HG03196 (cell line): ENCODE measurements around the gene LSM11.

ENCODE experiments used
- ATAC-seq: cut with Tn5 transposase; IDR thresholded peaks from one replicate; pipeline ENCODE4 v1.9.1; 2021; ENCODE audit not compliant: unreplicated experiment

The LSM11 gene

DNA sequence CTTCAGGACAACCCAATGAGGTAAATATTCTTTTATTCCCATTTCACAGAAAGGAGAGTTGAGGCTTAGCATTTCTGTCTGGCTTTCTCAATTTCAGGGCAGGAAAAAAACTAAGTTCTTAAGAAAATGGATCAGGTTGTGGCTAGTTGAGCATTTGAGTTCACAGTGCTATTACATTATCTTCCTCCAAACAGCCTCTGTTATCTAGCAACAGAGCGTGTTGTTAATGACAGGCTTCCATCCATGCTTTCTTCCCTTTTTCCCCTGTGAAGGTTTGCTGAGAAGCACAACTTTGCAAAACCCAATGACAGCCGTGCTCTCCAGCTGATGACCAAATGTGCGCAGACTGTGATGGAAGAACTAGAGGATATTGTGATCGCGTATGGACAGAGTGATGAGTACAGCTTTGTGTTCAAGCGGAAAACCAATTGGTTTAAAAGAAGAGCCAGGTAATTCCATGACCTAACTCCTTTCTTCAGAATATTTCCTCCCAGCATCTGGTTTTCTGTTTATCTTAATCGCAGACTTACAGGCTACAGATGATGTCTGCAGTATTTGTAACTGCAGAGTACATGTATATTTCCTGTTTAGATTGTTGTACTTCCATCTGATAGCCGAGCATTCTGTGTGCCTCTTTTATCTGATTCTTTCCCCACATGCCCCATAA, 10.8 kb upstream of the LSM11 start:
- ATAC-seq, result no peak

DNA sequence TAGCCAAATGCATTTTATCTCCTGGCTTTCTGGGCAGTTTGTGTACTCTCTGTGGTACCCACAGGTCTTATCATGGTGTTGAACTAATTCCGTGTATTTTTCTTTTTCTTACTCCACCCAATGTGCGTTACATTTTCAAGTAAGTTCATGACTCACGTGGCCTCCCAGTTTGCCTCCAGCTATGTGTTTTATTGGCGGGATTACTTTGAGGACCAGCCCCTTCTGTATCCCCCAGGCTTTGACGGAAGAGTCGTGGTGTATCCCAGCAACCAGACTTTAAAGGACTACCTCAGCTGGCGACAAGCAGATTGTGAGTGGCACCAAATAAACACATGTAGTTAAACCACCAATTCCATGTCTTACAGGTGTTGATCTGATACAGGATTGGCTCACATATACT, 9.1 kb upstream of the LSM11 start:
- no peak for ATAC-seq

DNA sequence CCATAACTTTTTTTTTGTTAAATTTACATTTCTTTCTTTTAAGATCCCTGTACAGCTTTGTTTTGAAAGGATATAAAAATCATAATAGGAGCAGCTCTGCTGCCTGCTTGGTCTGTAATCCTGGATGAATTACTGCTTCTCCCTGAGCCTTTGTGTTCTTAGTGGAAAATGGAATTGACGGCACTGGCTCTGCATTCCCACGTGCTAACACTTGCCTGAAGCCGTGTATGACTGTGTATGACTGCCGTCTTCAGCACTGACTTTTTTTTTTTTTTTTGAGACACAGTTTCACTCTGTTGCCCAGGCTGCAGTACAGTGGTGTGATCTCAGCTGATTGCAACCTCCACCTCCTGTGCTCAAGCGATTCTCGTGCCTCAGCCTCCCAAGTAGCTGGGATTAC, 7.5 kb upstream of the LSM11 start:
- no peak for ATAC-seq

DNA sequence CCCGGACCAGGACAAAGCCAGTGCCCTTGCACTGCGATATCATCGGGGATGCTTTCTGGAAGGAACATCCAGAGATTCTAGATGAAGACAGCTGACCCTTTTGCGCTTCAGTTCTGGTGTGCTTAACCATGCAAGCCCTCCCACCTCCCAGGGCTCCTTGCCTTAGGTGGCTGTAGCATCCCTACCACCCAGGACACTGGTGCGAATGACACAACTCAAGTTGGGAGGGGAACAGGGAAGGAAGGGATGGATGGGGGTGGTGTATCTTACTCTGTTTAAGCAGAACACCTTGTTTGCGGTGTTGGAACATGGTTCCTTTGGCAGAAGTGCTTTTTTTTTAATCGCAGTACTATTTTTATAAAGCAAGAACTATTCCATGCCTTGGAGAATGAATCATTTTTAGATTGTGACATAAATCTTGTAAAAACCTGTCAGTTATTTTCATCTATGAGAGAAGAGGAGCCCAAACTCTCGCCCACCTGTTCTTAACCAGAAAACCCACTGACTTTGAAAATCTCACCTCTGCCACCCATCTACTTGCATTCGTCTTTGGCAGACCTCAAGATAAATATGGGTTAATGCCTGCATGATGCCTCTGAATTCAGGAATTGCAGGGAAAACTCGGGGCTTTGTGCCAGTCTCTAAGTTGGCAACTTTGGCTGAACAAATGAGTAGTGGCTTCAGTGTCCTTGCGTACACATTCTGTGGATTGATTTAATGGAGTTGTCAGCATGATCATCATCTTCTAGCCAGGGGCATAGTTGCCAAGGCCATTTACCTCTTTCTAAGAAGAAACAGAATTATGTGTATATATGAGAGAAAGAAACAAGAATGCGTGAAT, 3.9 kb upstream of the LSM11 start:
- ATAC-seq, result no peak

DNA sequence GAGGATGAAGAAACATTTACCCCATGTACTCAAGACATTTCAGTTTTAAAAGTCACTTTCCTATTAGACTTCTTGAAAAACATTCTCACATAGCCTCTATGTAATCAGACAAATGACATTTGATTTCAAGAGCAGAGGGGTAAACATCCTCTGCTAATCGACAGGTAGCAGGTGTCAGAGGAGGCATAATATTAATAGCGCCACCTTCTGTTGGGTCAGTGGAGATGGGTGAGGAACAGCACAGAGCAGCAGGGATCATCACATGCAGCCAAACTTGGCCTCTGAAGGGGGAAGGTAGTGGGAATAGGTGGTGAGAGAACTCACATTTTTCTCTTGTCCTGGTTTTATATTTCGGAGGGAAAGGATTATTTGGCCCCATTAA, 3.3 kb upstream of the LSM11 start:
- ATAC-seq, result no peak

DNA sequence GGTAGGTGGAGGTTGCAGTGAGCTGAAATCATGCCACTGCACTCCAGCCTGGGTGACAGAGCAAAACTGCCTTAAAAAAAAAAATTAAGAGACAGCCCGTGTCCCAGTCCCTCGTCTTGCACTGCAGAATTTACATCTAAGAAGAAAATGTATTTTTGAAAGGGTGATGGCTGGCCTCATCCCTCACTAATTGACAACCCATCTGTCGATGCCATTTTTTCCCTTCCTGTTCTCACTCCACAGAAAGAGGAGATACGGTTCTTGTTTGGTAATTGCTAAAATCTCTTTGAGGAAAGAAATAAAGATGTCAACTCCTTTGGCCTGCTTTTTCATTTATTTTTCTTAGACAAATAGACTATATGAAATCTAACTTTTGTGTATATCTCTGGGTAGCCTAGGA, 2.4 kb upstream of the LSM11 start:
- no peak for ATAC-seq

DNA sequence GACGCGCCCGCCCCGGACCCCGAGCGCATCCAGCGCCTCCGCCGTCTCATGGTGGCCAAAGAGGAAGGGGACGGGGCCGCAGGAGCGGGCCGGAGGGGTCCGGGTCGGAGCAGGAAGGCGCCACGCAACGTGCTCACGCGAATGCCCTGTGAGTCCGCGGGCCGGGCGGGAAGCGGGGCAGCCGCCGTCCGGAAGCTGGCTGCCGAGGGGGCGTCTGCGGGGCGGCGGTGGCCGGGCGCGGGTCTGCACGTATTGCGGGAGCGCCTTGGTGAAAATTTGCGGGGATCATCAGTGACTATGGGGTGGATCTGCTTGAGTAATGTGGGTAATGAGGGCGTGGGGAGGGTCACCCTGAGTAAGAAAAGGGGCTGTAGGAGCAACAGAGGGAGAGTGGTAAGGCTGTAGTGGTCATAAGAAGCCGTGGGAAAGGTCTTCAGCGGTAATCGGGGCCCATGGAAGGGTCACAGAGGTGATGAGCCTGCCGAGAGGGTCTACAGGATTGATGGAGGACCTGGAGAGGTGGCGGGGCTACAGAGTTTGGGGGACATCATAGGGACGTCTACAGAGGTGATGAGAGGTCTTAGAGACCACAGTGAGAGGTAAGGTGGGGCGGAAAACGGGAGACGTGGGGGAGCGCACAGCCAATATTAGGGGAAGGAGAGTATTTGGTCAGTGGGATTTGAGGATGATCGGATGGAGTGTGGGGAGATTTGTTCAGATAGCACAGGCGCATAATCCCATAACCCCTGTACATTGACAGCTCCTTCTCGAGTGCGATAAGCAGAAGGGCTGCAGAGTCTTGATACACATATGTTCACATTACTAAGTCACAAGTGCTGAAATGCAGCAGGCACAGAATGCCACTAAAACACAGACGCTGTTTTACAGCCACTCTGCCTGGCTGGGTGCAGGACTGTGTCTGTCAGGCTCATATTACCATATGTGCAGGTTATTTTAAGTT, 819 bp downstream of the LSM11 start:
- ATAC-seq, result peak; percentile 29

DNA sequence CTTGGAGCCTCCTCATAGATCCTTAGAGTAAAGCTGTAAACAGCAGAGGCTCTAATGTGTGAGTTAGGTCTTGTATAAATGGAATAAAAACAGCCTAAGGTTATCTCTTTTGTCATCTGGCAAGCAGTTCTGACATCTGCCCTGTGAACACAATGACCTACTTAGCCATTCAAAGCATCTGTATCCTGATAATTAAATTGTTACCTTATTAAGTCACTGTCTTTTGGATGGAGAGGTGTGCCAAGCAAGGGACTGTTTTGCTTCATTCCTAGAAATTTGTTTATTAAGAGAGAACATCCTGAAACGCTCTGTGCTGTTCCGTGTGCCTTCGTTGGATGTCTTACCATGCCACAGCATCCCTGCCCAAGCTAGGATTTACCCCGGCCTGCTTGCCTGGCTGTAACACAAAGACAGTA, 1.5 kb downstream of the LSM11 start:
- ATAC-seq, result no peak

DNA sequence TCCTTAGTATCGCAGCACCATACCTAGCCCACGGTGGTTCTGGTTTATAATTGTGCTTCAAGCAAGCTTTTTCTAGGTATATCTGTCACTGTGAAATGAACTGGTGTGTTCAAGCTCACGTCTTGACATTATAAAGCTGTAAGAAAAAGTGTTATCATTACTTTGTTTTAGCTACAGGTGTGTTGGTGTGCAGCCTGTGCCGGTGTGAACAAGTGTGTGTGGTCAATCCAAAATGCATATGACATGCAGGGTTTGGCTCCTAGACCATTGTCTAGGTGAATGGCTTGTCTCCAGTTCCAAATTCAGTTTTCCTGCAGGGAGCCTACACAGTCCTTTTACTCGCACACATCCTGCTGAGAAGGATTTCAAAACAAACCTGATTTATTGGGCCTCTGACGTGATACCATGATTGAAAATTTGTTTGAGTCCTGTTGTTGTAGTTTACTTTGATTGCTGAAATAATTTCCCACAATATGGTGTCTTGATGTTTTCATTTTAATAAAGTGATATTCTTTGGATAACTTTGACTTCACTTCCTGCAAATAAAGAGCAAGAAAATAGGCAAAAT, 3.7 kb downstream of the LSM11 start:
- ATAC-seq, result no peak

DNA sequence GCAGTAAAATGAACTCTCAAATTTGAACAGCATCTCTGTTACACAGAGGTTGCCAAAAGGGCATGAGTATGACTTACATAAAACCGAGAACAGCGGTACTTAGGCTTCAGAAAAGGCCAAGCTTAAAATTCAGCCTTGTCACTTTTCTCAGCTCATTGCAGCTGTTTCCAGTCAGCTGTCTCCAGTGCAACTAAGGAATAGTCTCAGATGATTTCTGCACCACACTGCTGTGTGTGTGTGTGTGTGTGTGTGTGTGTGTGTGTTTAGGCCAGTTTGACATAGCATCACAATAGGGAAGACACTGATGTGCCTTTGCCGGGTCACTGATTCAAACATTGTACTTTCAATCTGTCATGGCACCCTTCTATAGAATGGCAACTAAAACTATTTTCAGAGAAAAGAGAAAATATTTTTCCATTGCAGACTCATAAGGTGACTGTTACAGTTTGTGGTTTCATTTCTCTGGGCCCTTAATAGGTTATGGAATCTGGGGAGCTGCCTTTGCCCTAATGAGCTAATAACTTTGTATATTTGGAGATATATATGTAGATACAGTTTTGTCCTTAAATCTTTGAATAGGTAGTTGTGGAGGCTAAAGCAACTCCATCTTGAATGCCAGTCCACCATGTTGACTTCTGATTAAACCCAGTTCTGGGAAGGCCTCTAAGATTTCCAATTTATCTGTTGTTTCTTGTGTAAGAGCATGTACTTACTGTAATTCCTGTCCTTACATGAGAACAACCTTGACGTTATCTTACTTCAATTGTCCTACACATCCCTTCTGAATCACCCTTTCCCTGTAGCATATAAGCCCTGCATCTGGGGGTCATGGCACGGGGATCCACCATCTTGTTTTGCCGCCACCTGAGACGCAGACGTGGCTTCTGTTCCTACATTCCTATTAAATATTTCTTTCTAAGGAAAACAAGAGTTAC, 4.5 kb downstream of the LSM11 start:
- no peak for ATAC-seq

DNA sequence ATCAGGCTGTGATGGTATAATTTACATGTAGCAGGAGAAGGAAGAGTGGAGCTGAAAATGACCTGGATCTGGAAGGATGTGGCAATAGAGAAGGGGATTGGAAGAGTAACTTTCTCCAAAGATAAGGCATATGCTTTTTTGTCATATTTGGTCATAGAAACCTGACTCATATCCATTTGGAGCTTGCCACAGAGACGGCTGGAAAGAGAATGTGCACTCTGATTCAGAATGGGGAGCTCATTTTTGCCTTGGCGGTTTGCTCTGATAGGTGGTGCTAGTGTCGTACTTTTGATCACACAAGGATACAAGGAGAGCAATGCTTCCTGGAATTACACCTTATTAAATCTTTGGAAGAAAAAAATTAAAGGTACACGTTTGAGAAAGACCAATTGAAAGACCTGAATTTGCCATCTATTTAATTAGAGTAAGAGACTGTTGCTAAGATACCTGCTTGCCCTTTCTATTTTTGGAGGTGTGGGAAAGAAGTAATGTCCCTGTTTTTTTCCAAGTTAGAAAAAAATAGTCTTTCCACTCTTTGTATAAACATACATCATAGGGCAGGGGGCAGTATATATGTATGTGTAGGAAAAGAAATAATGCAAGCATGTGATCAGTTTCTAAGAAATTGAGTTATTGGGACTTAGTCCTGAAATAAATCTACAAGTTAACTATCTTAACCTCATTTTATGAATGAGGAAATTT, 5.4 kb downstream of the LSM11 start:
- no peak for ATAC-seq

DNA sequence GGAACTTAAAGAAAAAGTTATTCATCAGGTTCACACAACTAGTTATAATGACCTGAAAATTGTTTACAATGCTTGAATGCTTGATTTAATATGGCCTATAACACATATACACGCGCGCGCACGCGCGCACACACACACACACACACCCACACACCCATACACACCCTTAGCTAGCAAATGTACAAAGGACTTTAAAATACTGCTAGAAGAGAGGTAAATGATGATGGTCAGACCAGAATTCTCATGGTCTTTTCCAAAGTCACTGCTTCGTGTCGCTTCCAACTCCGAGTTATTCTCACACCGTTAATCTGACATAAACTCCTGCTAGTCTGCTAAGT, 5.9 kb downstream of the LSM11 start:
- no peak for ATAC-seq

DNA sequence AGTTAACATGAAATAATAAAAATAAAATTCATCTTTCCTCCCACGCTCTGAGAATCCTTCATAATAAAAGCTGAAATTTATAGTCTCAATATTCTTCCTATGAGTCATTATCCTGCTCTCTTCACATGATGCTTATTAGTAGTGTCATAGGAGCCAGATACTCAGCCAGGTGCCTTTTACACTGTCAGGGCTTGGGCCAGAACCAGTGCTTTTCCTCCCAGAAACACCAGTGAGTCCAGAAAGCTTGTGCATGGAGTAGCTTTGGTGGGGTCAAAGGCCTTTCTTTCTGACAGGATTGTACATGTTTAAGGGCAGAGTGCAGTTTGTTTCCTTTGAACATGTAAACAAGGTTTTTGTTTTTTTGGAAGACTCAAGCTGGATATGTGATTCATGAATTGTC, 6.8 kb downstream of the LSM11 start:
- ATAC-seq, result no peak

DNA sequence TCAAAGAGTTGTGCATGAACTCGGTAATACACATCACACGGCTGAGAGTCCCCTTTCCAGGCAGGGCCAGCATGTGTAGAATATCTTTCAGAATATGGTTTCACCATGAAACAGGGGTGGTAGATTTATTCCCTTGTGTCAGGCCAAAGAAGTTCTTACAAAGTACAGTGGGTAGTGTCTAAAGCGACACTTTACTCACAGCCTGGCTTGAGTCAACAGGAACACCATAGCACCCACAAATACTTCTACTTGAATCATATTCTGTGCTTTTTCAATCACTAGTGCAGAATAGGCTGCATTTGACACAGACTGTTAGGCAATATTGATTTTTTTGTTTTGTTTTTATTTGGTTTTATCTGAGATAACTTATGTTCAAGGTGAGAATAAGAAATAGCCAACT, 12.6 kb downstream of the LSM11 start:
- ATAC-seq, result no peak

DNA sequence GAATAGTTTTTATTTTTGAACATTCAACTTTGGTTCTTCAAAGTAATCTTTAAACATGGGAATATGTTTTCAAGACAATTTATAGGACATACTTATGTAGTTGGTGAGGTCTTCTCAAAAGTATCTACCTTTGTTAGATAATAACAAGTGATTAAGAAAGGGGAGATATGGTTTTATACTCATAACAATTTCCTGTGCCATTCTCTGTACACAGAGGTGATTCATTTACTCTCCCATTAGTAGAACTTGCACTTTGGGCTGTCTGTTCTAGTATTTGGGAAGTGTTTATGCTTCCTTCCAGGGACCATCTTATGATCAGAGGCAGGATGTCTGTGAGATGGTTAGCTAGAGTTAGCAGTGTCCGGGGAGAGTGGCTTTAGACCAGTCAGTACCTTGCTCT, 15.2 kb downstream of the LSM11 start:
- no peak for ATAC-seq

DNA sequence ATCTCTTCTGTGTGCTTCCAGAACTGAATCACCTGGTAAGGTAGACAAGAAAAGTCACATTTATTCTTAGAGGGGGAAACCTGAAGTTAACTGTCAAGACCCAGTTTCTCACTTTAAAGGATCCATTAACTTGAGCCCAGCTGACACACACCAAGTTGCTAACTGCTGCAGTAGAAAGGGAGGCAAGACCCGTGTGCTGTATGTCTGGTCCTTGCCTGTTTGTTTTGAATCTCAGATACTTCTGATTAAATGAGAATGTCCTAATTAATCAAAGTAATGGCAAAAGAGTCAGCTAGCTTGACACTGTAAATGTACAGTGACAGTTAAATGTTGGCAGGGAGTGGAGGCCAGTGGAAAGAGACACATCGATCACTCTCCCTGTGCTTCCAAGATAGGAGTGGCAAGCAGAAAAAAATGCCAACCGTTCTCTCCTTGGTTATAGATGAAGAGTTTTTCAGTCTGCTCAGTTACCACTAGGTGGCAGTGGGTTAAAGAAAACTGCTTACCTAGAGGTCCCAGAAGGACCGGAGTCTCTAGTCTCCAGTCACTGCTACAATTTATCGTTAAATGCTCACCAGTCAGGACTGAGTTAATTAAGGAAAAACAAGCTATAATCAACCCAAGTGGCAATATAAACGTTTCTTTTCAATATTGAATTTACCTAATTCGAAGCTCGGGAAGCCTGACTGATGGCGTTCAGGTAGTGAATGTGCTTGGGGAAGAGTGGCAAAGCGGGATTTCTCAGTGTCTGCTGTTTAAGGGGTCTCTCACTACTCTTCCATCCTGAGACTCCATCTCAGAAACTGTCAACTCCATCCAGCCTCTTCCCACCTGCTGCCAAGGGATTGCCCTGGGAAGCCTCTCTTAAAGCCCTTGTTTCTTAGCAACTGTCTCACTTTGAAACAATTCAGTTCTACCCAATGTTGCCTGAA, 18.4 kb downstream of the LSM11 start:
- ATAC-seq, result no peak

DNA sequence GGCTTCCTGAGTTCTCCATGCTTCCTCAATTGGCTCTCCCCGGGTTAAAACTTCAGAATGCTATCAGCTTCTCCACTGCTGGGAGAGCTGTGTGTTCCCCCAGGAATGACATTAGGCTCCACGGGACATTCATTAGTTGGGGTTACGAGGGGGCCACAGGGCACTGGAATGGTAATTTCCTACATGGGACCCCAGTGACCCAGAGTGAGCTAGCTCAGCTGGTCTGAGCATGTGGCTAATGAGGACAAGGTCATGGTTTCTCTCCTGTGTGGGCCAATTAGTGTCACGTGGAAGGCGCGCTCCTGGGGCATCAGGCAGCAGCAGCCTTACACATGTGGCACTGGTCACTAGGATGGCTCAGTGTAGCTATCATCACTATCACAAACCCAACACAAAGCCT, 21.0 kb downstream of the LSM11 start:
- no peak for ATAC-seq

DNA sequence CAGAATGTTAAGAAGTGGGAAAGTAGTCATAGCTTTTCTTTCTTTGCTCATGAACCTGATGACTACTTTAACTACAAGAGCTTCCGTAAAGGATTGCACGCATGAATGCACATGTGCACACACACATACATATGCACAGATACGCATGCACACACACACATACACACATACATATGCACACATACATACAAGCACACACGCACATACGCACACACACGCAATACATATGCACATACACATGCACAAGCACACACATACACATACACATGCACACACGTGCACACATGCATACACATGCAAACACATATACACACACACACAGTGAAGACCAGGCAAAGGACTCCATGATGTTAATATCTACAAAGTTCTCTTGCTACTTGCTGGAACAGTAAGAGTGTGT, 22.9 kb downstream of the LSM11 start:
- no peak for ATAC-seq

DNA sequence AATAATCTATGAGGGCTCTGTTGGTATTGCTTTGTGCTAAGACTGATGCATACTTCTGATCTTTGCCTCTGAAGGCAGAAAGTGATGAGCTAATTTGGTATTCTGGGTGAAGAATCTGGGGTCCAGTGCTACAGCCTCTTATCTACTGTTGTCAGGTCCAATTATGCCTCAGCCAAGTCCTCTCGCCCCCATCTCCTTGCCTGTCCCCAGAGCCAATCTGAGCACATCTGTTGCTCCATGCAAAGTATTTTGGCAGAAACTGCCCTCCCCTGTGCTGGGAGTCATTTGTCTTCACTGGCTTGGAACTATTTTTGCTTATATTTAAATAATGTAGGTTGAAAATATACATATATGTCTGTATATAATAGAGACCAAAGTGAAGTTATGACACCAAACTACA, 23.4 kb downstream of the LSM11 start:
- ATAC-seq, result no peak
